KOPT-K1 (cell line): ENCODE results near the gene SLC2A4.
A peak's percentile ranks its signal among the peaks of the same experiment; 100 is the strongest.

ENCODE experiments used
- H3K27ac ChIP-seq: fragments of 200-600 bp; sonication (generic); 2 replicates; pipeline ENCODE4 v1.5.1; 2016; ENCODE audit warnings: antibody characterized with exemption, mild to moderate bottlenecking, low read depth, low read length; ENCODE audit not compliant: poor library complexity, severe bottlenecking
- H3K36me3 ChIP-seq: fragments of 200-600 bp; sonication (generic); 2 replicates; pipeline ENCODE4 v1.5.1; 2017; ENCODE audit warnings: antibody characterized with exemption, mild to moderate bottlenecking, low read length, moderate library complexity; ENCODE audit not compliant: insufficient read depth
- H3K9me3 ChIP-seq: fragments of 200-600 bp; sonication (generic); 2 replicates; pipeline ENCODE4 v1.5.1; 2017; ENCODE audit warnings: antibody characterized with exemption, low read length, mild to moderate bottlenecking; ENCODE audit not compliant: insufficient read depth, poor library complexity, severe bottlenecking

SLC2A4 gene

DNA sequence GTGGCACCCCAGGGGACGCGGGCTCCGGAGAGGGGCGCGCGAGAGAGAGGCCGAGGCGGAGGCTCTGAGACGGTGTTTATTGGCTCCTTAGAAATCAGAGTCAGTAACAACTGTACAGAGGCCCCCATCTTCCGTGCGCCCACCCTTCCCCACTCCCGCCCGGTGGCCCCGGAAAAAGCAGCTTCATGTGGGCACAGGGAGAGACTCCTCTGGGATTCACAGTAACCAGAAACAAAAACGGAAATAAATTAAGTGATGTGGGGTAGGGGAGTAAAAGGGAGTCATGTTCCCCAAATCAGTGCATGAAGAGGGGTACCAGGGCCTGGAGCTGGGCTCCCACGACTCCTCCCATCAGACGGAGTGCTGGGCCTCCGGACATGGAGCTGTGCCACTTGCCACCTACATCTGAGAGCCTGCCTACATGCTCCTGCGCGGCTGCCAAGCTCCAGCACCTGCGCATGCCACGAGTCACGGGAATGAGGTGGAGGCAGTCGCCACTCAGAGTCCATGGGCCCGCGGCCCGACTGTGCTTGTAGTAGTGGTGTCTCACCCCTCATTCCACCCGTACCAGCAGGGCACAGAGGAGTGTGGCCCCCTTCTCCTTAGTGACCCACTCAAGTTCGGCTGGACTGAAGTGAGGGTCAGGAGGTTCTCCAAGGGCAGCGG, 34.2 kb downstream of the SLC2A4 start:
- H3K36me3 ChIP-seq = peaks cover 73% of the 10 kb centered on the region
- no peaks in the 10 kb centered on the region for H3K9me3 ChIP-seq
- H3K27ac ChIP-seq = peak overlapping the region; percentile 78

GRCh38 chr17:7317161-7317803, 35.8 kb downstream of the SLC2A4 start:
- Histone ChIP-seq H3K27ac (no peak overlapping the region), H3K9me3 (no peaks in the 10 kb centered on the region), H3K36me3 (peaks cover 73% of the 10 kb centered on the region)

DNA sequence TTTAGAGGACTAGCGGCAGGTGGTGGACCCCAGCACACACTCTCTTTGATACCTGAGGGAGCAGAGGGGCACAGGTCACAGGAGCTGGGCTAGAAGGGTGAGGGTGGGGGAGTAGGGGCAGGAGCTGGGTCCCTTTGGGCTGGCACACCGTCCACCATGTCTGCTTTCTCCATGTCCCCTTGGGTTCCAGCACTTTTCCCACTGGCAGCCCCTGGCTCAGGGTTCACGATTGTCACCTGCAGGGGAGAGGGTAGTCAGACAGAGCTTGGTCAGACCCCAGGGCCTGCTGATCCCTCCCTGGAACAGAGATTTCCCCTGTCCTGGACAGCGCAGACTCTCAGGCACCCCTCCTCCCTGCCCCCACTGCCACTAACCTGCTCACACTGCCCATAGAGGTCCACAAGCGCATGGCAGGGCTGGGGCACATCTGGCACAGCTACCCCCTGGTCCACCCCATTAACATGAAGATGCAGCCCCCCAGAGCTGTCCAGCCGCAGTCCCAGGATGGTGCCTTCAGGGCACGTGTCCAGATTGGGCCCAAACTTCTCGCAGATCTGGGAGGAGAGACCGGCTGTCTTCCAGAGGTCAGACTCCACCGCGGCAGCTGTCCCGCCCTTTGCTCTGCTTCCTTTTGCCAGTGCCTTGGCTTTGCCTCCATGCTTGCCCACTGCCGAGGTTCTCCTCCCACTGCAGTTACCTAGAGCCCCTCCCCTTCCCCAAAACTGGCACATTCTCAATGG, 36.8 kb downstream of the SLC2A4 start:
- no peak overlapping the region for H3K27ac ChIP-seq
- no peaks in the 10 kb centered on the region for H3K9me3 ChIP-seq
- H3K36me3 ChIP-seq = peaks cover 73% of the 10 kb centered on the region

DNA sequence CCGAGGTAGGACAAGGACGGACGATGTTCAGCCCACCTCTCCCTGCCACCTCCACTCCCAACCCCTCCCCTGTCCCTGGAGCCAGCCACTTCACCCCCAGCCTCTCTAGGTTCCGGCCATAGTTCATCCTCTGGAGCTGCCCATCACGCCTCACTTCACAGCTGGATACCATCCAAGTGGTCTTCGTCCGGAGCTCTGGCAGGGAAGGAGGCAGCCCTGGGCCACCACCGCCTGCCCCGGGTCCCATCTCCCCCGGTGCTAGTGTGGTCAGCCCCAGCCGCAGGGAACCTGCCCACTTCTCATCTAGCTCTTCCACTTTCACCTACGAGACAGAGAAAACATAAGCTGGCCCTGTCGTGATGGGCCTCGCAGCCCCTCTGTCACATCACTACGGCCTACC, 39.9 kb downstream of the SLC2A4 start:
- H3K36me3 ChIP-seq = peaks cover 89% of the 10 kb centered on the region
- H3K27ac ChIP-seq = no peak overlapping the region
- no peaks in the 10 kb centered on the region for H3K9me3 ChIP-seq

DNA sequence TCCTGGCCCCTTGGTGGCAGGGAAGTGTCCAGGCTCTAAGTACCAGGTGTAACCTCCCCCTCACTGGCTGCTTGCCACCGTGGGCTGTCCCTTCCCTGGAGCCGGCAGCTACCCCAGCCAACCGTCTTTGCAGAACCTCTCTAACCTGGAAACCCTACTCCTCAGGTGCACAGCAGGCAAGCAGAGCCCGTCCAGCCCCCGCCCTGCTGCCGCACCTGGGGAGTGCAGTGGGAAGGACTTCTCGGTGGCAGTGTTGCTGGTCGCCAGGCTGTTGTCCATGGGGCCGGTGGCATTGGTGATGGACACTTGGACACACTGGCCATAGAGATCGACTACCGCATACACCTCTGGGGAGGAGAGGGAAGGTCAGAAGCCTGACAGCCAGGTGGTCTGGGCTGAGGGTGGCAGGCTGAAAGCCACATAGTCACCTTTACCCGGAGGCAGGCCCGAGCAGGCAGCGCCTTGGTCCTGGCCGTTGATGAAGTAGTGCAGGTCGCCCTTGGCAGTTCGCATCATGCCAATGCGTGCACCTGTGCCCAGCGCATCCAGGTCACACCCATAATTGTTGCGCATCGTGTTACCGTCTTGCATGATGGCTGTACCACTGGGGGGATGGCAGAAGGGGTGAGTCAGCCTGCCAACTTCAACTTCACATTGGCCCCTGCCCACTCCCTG, 41.1 kb downstream of the SLC2A4 start:
- no peaks in the 10 kb centered on the region for H3K9me3 ChIP-seq
- peaks cover 86% of the 10 kb centered on the region for H3K36me3 ChIP-seq
- H3K27ac ChIP-seq = no peak overlapping the region

- H3K9me3 ChIP-seq = no peaks in the 10 kb centered on the region
- no peak overlapping the region for H3K27ac ChIP-seq
- peaks cover 74% of the 10 kb centered on the region for H3K36me3 ChIP-seq
These were observed 42.4 kb downstream of the SLC2A4 start for GRCh38 chr17:7323731-7324437.

DNA sequence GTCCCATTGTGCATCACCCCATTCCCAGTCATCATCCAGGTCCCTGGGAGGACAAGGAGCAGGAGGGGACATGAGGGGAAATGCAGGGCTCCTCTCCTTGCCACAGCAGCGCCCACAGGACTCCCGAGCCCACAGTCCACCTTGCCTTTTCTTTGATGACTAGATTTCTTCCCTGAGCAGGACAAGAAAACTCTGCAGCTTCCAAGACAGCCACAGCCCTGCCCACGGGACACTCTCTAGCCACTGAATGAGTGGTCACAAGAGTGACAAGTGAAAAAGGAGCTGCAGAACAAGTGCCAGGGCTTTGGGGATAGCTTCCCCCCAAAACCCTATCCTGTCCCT, 42.9 kb downstream of the SLC2A4 start:
- Histone ChIP-seq H3K27ac (no peak overlapping the region), H3K9me3 (no peaks in the 10 kb centered on the region), H3K36me3 (peaks cover 71% of the 10 kb centered on the region)

DNA sequence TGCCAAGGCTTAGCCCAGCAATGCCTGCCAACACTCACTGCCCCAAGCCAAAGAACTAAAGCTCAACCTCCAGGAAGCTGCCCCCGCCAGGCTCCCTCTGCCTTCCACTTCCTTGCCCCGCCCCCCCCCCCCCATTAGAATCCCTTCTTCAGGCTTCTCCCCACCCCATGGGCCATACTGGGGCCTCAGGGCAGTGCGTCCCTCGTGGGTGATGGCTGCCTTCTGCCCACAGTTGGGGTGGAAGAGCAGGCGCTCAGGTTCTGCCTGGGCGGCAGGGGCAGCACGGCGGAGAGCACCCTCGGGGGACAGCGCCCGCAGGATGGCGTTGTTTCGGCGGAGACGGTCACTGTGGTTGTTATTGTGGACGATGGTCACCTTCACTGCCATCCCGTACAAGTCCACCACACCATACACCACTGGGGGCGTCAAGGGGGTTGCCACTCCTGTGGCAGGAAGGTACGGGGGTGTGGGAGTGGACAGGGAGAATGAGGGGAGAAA, 43.6 kb downstream of the SLC2A4 start:
- H3K27ac ChIP-seq = no peak overlapping the region
- peaks cover 70% of the 10 kb centered on the region for H3K36me3 ChIP-seq
- no peaks in the 10 kb centered on the region for H3K9me3 ChIP-seq

DNA sequence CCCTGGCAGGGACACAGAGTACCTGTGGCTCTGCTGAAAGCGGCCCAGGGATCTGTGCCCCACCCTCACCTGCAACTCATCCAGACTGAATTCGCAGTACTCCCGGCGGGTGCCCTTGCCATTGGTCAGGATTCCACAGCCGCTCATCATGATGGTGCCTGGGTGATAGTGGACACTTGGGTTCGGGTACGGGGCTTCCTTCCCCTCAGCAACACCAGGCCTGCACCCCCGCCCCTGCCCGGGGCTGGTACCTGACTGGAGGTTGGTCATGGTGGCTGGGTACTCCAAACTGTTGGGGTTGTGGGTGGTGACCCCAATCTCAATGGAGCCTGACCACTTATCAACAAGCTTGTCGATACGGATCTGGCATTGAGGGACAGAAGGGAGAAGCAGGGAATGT, 44.7 kb downstream of the SLC2A4 start:
- Histone ChIP-seq H3K27ac (no peak overlapping the region), H3K36me3 (peaks cover 59% of the 10 kb centered on the region), H3K9me3 (no peaks in the 10 kb centered on the region)

DNA sequence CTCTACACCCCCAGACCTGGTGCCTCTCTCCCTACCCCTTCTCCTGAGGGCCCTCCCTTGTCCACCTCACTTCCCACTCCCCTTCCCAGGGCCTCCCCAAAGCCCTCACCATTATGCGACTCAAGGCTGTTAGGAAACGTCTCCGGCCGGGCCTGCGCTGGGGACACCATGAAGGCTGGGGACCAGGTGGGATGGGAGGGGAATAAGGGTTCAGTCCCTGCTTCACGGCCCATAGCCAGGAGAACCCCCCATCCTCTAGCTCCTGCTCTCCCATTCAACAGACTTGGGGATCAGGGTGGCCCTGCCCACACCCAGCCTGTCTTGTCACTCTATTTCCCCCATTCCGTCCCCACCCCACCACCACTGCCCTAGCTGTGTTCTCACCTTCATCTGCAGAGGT, 45.5 kb downstream of the SLC2A4 start:
- H3K36me3 ChIP-seq = peaks cover 50% of the 10 kb centered on the region
- no peaks in the 10 kb centered on the region for H3K9me3 ChIP-seq
- H3K27ac ChIP-seq = no peak overlapping the region

DNA sequence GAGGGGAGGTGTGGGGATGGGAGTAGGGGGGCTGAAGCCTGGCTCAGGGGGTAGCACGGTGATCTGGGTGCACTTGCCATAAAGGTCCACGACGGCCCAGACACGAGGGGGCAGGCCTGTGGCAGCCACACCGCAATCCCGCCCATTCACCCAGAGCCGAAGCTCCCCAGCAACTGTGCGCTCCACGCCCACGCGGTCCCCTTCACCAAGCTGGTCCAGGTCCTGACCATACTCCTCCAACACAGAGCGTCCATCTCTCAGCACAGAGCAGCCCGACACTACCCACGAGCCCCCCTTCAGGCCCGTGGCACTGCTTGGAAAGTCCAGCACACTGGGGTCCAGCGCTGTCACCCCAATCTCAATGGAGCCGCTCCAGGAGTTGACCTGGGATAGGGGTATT, 46.0 kb downstream of the SLC2A4 start:
- no peaks in the 10 kb centered on the region for H3K9me3 ChIP-seq
- no peak overlapping the region for H3K27ac ChIP-seq
- peaks cover 45% of the 10 kb centered on the region for H3K36me3 ChIP-seq

DNA sequence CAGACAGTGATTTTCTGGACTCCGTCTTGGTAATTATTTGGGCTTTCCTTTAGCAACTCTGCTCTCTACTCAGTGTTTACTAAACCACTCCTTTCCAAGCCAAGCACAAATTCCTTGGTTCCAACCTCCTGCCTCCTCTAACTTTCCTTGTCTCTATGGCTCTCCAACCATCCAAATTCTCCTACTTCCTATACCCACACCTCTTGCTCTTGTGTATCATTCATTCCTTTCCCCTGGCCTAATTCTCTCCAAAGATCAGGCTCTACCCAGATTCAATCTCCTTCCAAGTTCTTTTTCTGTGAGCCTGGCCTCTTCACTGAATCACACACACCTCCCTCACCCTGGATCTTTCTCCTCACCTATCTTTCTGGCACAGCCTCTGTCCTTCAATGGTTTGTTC, 46.5 kb downstream of the SLC2A4 start:
- Histone ChIP-seq H3K9me3 (no peaks in the 10 kb centered on the region), H3K27ac (peak overlapping the region; percentile 89), H3K36me3 (peaks cover 40% of the 10 kb centered on the region)

- H3K36me3 ChIP-seq = peaks cover 31% of the 10 kb centered on the region
- no peaks in the 10 kb centered on the region for H3K9me3 ChIP-seq
- H3K27ac ChIP-seq = peak within 1 kb of the TSS; percentile 89
These were observed 47.4 kb downstream of the SLC2A4 start, which contains the start of gene NEURL4 for GRCh38 chr17:7328840-7329373. Gene NEURL4, minus strand, starts transcription at chr17:7329335. Its CDS starts 23 bp downstream, at chr17:7329312.

DNA sequence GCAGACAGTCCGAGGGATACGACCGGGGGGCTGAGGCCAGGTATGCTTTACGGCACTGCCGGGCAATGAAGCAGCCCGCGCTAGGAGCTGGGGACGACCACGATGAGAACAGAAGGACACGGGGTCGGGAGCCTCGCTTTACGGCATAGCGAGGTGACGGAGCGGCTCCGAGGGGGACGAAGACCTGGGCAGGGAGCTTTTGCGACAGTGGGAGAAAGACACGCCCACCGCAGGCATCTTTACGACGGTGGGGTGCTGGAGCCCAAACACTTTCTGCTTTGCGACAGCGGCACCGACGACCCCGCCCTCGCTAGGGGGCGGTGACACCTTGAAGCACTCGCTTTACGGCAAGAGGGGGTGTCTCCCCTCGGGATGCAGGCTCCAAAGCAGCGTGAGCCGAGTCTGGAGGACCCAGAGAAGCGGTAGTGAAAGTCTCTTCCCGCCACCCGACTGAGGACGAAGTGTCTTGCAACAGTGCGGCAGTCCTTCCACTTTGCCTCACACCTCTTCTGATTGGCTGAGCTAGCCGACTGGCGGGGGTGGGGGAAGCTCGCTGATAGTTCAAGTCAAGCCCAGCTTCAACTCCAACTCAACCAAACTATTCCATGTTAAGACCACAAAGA, 48.0 kb downstream of the SLC2A4 start:
- H3K9me3 ChIP-seq = no peaks in the 10 kb centered on the region
- peaks cover 26% of the 10 kb centered on the region for H3K36me3 ChIP-seq
- H3K27ac ChIP-seq = peak overlapping the region; percentile 89
